BE2C (cell line): ENCODE data around the gene ADPRHL1.

Source experiments
- DNase-seq: peaks from one replicate; pipeline ENCODE4 v3.0.0-alpha.2; 2020
- H3K27me3 ChIP-seq: fragments of 250-450 bp; sonication (Bioruptor Pico); 2 replicates; pipeline ENCODE4 v1.5.1; 2020; ENCODE audit warnings: mild to moderate bottlenecking
- H3K36me3 ChIP-seq: fragments of 250-450 bp; sonication (Bioruptor Pico); 2 replicates; pipeline ENCODE4 v1.5.1; 2020; ENCODE audit warnings: mild to moderate bottlenecking
- H3K4me1 ChIP-seq: fragments of 250-450 bp; sonication (Bioruptor Pico); 2 replicates; pipeline ENCODE4 v1.5.1; 2020
- H3K4me3 ChIP-seq: 2 replicates; pipeline ENCODE4 v1.5.1; 2011; ENCODE audit warnings: low read depth, low read length
- H3K9me3 ChIP-seq: fragments of 250-450 bp; sonication (Bioruptor Pico); 2 replicates; pipeline ENCODE4 v1.5.1; 2020
- TF ChIP-seq, protein P1 (sequence below): IDR thresholded peaks from 2 replicates; pipeline ENCODE4 v1.5.1; 2012; ENCODE audit warnings: mild to moderate bottlenecking, low read depth, low read length

ADPRHL1 gene

DNA sequence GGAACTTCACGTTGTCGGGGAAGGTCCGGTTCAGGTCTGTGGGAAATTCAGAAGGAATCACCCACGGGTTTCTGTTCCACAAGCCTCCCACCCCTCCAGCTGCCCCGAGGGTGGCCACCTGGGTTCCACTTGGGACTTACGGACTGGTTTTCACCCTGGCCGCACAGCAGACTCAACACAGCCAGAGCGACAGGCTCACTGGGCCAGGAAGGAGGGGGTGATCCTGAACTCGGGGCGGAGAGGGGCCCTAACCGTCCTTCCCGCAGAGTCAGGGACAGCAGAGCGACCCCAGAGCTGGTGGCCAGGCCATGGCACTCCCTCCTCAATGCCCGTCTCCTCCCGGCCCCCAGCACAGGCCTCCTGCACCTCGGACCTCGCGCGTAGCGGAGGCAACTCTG lies 102.4 kb downstream of the ADPRHL1 start:
- Histone ChIP-seq H3K36me3 (no peaks in the 10 kb centered on the region), H3K4me3 (no peak overlapping the region), H3K27me3 (peaks cover 22% of the 10 kb centered on the region), H3K9me3 (no peaks in the 10 kb centered on the region), H3K4me1 (no peaks in the 10 kb centered on the region)
- DNase-seq: no peak
- TF ChIP-seq, protein P1, sequence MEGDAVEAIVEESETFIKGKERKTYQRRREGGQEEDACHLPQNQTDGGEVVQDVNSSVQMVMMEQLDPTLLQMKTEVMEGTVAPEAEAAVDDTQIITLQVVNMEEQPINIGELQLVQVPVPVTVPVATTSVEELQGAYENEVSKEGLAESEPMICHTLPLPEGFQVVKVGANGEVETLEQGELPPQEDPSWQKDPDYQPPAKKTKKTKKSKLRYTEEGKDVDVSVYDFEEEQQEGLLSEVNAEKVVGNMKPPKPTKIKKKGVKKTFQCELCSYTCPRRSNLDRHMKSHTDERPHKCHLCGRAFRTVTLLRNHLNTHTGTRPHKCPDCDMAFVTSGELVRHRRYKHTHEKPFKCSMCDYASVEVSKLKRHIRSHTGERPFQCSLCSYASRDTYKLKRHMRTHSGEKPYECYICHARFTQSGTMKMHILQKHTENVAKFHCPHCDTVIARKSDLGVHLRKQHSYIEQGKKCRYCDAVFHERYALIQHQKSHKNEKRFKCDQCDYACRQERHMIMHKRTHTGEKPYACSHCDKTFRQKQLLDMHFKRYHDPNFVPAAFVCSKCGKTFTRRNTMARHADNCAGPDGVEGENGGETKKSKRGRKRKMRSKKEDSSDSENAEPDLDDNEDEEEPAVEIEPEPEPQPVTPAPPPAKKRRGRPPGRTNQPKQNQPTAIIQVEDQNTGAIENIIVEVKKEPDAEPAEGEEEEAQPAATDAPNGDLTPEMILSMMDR: no peak

DNA sequence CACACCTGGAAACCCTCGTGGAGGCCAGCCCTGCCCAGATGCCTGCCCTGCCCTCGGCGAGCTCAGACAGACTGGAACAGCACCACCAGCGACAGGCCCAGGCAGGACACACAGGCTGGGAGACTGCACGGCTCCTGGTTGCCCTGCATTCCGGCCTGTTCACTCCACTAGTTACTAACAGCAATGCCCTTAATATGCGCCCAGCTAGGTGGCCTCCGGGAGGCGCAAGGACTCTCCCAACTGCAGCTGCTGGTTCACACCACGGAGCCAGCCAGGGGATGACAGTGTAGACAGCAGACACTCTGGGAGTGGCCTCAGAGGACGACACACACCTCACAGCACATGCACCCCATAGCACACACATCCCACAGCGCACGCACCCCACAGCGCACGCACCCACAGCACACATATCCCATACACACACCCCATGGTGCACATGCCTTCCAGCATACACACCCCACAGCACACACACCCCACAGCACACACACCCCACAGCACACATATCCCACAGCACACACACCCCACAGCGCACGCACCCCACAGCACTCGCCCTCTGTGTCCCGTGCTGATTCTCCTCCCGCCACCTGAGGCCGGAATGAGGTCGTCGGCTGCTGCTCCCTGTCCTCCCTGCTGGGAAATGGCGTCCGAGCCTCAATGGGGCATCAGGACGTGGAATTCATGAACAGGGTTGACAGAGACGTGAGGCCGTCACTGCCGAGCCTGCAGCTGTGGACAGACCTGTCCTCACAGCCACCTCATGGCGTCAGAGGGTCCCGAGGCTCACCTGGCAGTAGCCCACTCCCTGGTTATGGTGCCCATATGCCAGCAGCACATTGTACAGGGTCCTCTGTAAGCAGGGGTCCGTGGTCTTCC lies 103.0 kb downstream of the ADPRHL1 start:
- Histone ChIP-seq H3K9me3 (no peaks in the 10 kb centered on the region), H3K36me3 (no peaks in the 10 kb centered on the region), H3K4me1 (no peaks in the 10 kb centered on the region), H3K27me3 (peaks cover 22% of the 10 kb centered on the region), H3K4me3 (no peak overlapping the region)
- TF ChIP-seq, protein P1: 0 out of 2 replicates have a peak, but pooled peaks have one; percentile 13
- DNase-seq: no peak
